ENCODE data around the gene LRIG1.

The LRIG1 gene

DNA sequence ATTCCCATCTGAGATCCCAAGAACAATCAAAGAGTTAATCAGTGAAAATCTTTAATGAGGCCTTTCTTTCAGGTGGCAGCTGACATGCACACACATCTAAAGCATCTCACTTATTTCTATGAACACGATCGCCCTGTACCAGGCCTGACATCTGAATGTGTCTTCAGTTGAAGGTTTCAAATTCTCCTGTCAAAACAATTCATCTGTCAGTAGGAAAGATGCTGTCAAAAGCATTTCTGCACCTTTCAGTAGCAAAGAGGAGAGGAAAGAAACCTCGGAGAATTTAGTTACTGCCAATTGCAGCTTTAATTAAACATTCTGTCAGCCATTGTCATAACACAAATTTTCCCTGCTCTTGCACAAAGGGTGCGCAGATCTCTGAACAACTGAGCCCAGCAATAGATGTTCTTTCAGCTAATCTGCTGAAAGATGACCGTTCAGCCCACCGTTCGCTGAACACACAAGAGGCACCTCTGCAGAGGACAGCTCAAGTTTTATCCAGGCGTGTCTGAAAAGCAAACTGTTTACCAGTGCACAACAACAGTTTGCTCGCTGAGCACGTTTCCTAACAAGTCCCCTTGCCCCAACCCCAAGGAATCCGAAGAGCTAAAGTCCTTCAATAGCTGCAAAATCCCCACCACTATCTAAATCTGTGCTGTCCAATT is 34.1 kb downstream of the LRIG1 start:
- no peak for DNase-seq

DNA sequence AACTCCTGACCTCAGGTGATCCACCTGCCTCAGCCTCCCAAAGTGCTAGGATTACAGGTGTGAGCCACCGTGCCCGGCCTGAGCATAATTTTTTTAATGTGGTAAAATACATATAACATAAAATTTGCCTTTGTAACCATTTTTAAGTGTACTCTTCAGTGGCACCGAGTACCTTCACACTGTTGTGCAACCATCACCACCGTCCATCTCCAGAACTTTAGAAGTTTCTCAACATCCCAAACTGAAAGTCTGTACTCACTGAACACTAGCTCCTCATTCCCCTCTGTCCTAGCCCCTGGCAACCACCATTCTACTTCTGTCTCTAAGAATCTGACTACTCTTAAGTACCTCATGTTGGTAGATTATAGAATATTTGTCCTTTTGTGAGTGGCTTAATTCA is 35.2 kb downstream of the LRIG1 start:
- no peak for DNase-seq

DNA sequence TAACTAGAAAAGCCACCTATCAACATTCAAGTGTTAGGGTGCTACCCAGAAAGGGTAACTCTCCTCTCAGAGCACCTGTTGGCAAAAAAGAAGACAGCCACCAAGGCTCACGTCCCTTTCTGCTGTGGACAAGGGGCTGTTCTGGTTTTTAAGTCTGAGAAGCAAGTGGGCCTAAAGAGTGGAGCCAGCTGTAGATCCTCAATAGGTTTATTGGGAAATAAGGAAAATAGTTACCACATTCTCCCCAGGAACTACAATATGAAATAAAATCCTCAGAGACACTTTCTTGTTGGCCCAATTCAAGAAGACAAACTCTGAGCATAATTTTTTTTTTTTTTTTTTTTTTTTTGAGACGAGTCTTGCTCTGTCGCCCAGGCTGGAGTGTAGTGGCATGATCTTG is 35.8 kb downstream of the LRIG1 start:
- DNase-seq, result no peak

GRCh38 chr3:66464512-66464894 is 36.3 kb downstream of the LRIG1 start:
- DNase-seq, result no peak

- DNase-seq, result no peak
Observed at GRCh38 chr3:66463730-66464511, 36.9 kb downstream of the LRIG1 start.

GRCh38 chr3:66463054-66463631 is 37.7 kb downstream of the LRIG1 start:
- no peak for DNase-seq

DNA sequence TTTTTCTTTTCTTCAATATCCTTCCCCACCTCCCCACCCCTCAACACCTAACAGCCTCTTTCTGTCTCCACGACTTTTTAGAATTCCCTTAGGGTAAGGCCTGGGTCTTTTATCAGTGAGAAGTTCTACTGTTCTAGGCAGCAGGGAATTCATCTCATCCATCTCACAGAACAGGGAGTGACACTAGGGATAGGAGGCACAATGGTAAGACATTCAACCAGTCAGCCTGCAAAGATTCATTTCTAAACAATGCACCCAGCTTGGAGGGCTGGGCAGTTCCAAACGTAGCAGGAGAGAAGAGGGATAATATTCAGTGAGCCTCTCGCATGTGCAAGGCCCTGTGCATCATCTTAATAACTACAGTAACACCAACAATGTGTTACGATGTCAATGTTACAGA is 43.6 kb downstream of the LRIG1 start:
- no peak for DNase-seq

DNA sequence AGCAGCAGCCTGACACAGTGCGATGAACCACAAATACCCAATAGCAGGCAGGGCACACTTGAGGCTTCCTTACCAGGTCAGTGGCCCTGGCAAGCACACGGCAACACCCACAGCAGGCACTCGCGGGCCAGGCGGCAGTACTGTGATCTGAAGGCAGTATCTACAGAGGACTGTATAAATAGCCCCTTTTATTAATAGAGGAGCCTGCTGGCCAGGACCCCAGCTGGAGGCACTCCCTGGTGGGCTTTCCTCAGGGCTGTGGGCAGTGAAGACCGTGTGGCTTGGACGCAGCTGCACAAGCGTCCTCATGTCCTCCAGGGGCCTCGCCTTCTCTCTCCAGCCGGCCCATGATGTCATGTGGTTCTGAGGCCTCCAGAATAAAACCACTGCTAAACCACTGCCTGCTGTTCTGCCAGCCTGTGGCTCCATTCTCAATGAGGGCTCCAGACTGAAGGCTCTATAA is 44.1 kb downstream of the LRIG1 start:
- no peak for DNase-seq

GRCh38 chr3:66454464-66454859 is 46.4 kb downstream of the LRIG1 start:
- DNase-seq, result no peak

DNA sequence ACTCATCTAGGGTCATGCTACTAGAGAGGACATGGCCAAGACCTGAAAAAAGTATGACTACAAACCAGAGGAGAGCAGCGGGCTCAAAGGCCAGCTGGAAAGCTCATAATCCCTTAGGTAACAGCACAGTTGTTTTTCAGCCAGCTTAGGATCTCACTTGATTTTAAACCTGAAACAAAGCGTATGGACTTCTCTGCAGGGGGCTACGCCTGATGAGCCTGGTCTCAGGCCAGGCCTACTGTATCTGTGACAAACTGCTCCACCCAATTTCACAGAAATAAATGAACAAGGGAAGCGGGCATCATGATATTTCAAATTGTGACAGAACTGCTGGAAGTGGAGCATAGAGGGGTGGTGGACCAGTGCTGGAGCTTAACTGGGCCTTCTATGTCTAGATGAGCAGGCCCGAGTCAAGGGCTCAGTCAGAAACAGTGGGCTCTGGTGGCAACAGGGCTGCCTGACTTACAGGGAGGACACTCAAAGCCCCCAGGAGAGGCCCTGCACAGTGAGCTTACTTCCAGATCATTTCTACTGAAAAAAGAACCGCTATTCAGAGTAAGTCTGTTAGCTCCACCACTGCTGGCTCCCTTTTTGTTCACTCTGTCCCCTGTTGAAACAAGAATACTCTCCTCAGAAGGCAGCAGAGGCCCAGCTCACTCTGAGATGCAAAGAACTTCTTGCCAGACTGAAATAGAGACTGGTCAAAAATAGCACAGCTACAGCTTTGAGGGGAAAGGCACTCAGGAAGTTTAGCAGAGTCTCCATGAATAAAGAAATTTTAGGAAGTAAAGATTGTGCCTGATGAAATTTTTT is 47.0 kb downstream of the LRIG1 start:
- no peak for DNase-seq

- no peak for DNase-seq
Observed at GRCh38 chr3:66452303-66453011, 48.4 kb downstream of the LRIG1 start.

GRCh38 chr3:66451766-66452165 is 49.1 kb downstream of the LRIG1 start:
- DNase-seq, result no peak

DNA sequence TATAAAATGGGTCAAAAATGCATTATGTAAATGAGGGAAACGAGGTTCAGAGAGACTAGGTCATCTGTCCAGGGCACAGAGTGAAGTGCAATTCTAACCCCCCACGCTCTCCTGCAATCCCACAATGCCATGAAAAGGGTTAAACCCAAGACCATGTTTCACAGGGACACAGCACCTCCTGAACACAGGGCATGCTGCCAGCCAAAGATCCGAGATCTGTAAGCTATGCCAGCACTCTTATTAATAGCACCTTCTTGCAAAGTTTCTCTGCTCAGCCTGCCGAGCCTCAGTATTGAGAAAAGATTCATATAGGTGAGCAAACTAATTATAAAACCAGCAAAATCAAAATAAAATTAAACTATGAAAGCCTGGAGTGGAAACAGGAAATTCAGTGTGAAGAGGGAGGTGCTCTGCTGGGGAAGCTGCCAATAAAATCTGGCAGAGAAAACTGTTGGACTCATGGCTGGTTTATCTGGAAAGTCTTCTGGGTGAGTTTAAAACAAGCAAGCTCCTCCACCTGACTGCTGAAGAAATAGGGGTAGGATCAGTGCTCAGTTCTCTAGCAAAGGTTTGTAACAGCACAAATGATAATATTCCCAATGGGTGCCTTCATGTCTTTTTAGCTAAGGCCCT is 50.3 kb downstream of the LRIG1 start:
- DNase-seq, result no peak

GRCh38 chr3:66449411-66449974 is 51.3 kb downstream of the LRIG1 start:
- no peak for DNase-seq

GRCh38 chr3:66444146-66444644 is 56.6 kb downstream of the LRIG1 start:
- DNase-seq, result no peak

DNA sequence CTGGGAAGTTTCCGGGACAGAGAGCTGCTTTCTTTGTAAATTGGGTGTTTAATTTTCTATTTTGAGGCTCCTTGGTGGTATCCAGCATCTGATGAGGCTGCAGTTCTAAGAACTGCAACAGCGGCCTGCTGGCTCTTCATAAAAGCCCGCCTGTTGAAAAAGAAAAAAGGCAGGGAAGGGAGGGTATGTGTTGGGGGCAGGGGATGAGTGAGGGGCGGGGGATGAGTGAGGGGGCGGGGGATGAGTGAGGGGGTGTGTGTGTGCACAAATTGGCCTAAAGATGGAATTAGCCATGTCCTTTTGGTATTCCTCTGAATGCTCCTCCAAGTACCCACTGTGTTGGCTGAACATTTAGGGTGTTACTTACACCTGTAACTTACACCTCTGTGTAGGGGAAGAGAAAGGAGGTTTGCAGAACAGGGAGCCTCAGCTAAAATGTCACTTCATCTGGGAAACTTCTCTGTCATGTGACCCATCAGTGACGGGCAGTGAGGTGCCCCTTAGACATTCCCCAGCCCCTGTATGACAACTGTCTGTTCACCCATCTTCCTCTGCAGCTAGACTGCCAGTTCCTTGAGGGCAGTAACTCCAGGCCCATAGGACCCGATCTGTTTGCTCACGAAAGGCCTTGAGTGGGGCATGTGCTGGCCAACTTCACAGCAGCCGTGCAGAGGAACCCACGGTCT is 57.6 kb downstream of the LRIG1 start:
- no peak for DNase-seq

- DNase-seq, result no peak
Observed at GRCh38 chr3:66442254-66443117, 58.3 kb downstream of the LRIG1 start.

DNA sequence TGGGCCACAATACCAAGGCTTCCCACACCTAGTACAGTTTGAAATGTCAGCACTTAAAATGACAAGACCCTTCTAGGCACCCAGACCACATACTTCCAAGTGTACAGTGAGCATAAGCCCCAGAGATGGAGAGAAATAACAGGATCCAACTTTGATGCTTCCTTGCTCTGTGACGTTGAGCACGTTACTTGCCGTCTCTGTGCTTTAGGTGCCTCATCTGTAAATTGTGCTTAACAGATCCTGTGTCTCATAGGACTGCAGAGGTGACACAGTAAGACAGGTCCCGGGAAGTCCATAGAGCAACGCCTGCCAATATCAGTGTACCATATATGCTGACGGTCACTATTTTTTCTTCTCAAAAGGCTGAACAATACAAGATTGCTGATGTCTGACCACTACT is 59.1 kb downstream of the LRIG1 start:
- no peak for DNase-seq

GRCh38 chr3:66441129-66441528 is 59.7 kb downstream of the LRIG1 start:
- DNase-seq, result no peak
